BE2C (cell line): Measurements from ENCODE around the gene DIO1. TPM values are rescaled to one million over a fixed set of nuclear protein-coding genes. Genes with fewer than 3 reads are reported as not detected.

Experiments
- DNase-seq: peaks from one replicate; pipeline ENCODE4 v3.0.0-alpha.2; 2020
- H3K27me3 ChIP-seq: fragments of 250-450 bp; sonication (Bioruptor Pico); 2 replicates; pipeline ENCODE4 v1.5.1; 2020; ENCODE audit warnings: mild to moderate bottlenecking
- H3K36me3 ChIP-seq: fragments of 250-450 bp; sonication (Bioruptor Pico); 2 replicates; pipeline ENCODE4 v1.5.1; 2020; ENCODE audit warnings: mild to moderate bottlenecking
- H3K4me1 ChIP-seq: fragments of 250-450 bp; sonication (Bioruptor Pico); 2 replicates; pipeline ENCODE4 v1.5.1; 2020
- H3K4me3 ChIP-seq: 2 replicates; pipeline ENCODE4 v1.5.1; 2011; ENCODE audit warnings: low read depth, low read length
- H3K9me3 ChIP-seq: fragments of 250-450 bp; sonication (Bioruptor Pico); 2 replicates; pipeline ENCODE4 v1.5.1; 2020
- CTCF ChIP-seq: IDR thresholded peaks from 2 replicates; pipeline ENCODE4 v1.5.1; 2012; ENCODE audit warnings: mild to moderate bottlenecking, low read depth, low read length
- polyA plus RNA-seq: library from polyadenylated mRNA; unstranded; fragments of >200 nt; gene quantifications from one replicate; pipeline ENCODE4 v1.2.1, GENCODE V29; 2012; ENCODE audit warnings: low read depth, missing spikeins; ENCODE audit not compliant: insufficient read length, insufficient read depth

The DIO1 gene
- polyA plus RNA-seq = not detected

GRCh38 chr1:53893999-53894636, at the start of gene DIO1:
DIO1 (plus strand) TSS chr1:53894187; CDS start chr1:53894211, 24 bp downstream.
- Histone ChIP-seq H3K27me3 (no peaks in the 10 kb centered on the region), H3K36me3 (no peaks in the 10 kb centered on the region), H3K4me3 (no peak within 1 kb of the TSS), H3K4me1 (no peaks in the 10 kb centered on the region), H3K9me3 (no peaks in the 10 kb centered on the region)
- DNase-seq = no peak
- no peak for TF ChIP-seq CTCF

- H3K27me3 ChIP-seq = no peaks in the 10 kb centered on the region
- H3K4me3 ChIP-seq = no peak overlapping the region
- TF ChIP-seq CTCF = no peak
- no peaks in the 10 kb centered on the region for H3K36me3 ChIP-seq
- H3K4me1 ChIP-seq = no peaks in the 10 kb centered on the region
- no peaks in the 10 kb centered on the region for H3K9me3 ChIP-seq
- DNase-seq = no peak
Observed at GRCh38 chr1:53847980-53848379, 46.0 kb upstream of the DIO1 start.

GRCh38 chr1:53850082-53850673, 43.8 kb upstream of the DIO1 start:
- H3K4me1 ChIP-seq = no peaks in the 10 kb centered on the region
- H3K36me3 ChIP-seq = no peaks in the 10 kb centered on the region
- no peak for TF ChIP-seq CTCF
- H3K9me3 ChIP-seq = no peaks in the 10 kb centered on the region
- no peak overlapping the region for H3K4me3 ChIP-seq
- no peaks in the 10 kb centered on the region for H3K27me3 ChIP-seq
- DNase-seq = no peak

- no peak overlapping the region for H3K4me3 ChIP-seq
- no peaks in the 10 kb centered on the region for H3K4me1 ChIP-seq
- no peak for DNase-seq
- H3K36me3 ChIP-seq = no peaks in the 10 kb centered on the region
- H3K9me3 ChIP-seq = no peaks in the 10 kb centered on the region
- no peaks in the 10 kb centered on the region for H3K27me3 ChIP-seq
- no peak for TF ChIP-seq CTCF
Observed at GRCh38 chr1:53851571-53852285, 42.3 kb upstream of the DIO1 start.

GRCh38 chr1:53860967-53861411, 33.0 kb upstream of the DIO1 start:
- H3K27me3 ChIP-seq = no peaks in the 10 kb centered on the region
- H3K4me1 ChIP-seq = no peaks in the 10 kb centered on the region
- TF ChIP-seq CTCF = peak; percentile 82
- DNase-seq = peak; percentile 32
- no peaks in the 10 kb centered on the region for H3K36me3 ChIP-seq
- no peaks in the 10 kb centered on the region for H3K9me3 ChIP-seq
- H3K4me3 ChIP-seq = no peak overlapping the region

GRCh38 chr1:53862507-53862906, 31.5 kb upstream of the DIO1 start:
- no peak overlapping the region for H3K4me3 ChIP-seq
- TF ChIP-seq CTCF = no peak

More at GRCh38 chr1:53862507-53862906, 31.5 kb upstream of the DIO1 start:
- DNase-seq = no peak
- Histone ChIP-seq H3K9me3 (no peaks in the 10 kb centered on the region), H3K27me3 (no peaks in the 10 kb centered on the region), H3K4me1 (no peaks in the 10 kb centered on the region), H3K36me3 (no peaks in the 10 kb centered on the region)
